A172 (cell line): ENCODE measurements around the gene SERPINA5. TPM values are rescaled to one million over a fixed set of nuclear protein-coding genes. Genes with fewer than 3 reads are reported as not detected.
"Not testable (repeated sequence)": the region's sequence is repeated elsewhere in the genome, so short reads cannot be mapped to it uniquely, and the experiment has no call there.

Experiments used
- DNase-seq: peaks from one replicate; pipeline ENCODE4 v3.0.0-alpha.2; 2015; ENCODE audit warnings: low spot score
- total RNA-seq: library from RNA; depleted of rRNA; stranded (reverse); fragments of >200 nt; shearing (Covaris generic); gene quantifications from 2 replicates; pipeline ENCODE4 v1.2.3, GENCODE V29; 2014

SERPINA5 gene
- total RNA-seq, 1 experiment from 2014 or later: not detected

DNA sequence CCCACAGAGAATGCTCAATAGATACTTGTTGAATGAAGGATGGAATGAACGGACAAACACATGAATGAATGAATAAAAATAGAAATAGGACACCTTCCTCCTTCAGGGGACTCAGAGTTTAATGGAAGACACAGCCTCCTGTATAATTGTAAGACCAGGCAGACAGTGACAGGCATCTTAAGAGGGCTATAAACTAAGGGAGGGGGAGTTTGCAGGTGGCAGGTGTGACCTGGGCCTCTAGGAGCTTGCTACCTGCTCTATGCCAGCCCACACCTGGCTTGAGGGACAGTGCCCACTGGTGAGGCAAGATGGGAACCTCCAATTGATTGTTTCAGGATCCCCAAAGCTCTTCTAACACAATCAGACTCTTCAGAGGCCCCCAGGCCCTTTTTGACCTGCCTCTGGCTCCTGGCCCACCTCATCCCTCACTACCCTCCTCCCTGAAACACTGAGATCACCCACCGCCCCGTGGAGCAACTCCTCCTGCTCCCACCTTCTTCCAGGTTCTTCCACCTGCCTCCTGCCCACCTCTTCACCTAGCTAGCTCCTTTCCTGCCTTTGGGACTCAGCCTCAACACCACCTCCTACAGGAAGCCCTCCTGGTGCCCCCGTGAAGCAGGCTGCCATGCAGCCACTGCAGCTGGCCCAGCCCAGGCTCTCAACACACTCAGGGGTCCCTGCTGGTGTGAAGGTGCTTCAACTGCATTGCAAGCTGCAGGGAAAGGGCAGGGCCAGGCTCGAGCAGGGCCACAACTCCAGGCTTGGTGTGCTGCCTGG, 40.3 kb downstream of the SERPINA5 start:
- no peak for DNase-seq

GRCh38 chr14:94622653-94623421, 41.6 kb downstream of the SERPINA5 start:
- no peak for DNase-seq

GRCh38 chr14:94623422-94623809, 42.2 kb downstream of the SERPINA5 start:
- no peak for DNase-seq

DNA sequence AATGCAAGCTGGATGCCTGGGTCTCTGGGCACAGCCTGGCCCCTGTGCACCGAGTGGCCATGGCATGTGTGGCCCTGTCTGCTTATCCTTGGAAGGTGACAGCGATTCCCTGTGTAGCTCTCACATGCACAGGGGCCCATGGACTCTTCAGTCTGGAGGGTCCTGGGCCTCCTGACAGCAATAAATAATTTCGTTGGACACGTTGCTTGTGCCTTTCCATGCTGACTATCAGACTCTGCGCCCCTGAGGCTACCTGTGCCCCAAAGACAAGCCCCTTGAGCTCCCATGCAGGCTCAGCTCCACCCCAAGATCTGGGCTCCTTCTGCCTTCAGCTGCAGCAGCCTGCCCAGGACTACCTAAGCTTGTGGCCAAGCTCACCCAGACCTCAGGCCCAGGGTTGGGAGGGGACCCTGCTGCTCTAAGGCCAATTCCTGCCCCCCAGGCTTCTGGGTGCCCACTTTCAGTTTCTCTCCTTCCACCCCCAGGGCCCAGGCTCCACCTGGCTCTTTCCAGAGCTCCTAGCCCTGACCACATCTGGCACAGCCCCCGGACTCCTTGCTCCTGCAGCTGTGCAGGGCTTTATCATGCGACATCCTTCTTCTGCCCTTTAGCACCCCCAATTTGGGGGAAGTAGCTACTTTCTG, 42.8 kb downstream of the SERPINA5 start:
- no peak for DNase-seq

- no peak for DNase-seq
Observed at GRCh38 chr14:94624537-94625352, 43.5 kb downstream of the SERPINA5 start.

GRCh38 chr14:94625353-94625635, 44.1 kb downstream of the SERPINA5 start:
- DNase-seq: no peak

DNA sequence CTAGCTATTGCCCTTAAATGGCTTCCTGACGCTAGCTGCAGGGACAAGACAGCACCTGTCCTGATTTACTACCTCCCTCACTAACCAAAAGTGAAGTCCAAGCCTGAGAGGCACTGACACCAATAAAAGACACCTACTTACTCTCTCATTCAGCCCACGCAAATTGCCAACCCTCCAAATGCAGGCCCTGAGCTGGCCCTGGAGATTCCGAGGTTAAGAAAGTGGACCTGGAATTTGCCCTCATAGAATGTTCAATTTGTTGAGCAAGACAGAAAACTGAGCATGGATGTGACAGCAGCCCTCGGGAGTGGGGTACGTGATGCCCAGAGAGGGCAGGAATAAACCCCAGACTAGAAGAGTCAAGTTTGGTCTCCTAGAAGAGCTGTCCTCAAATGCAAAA, 47.4 kb downstream of the SERPINA5 start:
- no peak for DNase-seq

DNA sequence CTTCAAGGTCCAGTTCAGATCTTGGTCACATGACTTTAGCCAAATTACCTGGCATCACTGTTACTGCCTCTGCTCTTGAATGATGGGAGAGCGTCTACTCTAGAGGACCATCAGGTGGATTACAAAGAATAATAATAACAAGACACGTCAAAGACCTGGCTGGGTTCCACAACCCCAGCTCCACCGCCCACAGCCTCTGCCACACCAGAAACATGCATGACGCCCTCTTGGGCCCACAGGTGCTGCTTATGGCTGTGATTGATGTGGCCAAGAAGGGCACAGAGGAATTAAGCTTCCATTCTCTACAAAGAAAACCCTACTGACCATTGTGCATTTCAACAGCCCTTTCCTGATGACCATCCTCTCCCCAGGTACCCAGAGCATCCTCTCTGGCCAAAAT, 49.2 kb downstream of the SERPINA5 start:
- no peak for DNase-seq

GRCh38 chr14:94631050-94631449, 49.8 kb downstream of the SERPINA5 start:
- DNase-seq: no peak

DNA sequence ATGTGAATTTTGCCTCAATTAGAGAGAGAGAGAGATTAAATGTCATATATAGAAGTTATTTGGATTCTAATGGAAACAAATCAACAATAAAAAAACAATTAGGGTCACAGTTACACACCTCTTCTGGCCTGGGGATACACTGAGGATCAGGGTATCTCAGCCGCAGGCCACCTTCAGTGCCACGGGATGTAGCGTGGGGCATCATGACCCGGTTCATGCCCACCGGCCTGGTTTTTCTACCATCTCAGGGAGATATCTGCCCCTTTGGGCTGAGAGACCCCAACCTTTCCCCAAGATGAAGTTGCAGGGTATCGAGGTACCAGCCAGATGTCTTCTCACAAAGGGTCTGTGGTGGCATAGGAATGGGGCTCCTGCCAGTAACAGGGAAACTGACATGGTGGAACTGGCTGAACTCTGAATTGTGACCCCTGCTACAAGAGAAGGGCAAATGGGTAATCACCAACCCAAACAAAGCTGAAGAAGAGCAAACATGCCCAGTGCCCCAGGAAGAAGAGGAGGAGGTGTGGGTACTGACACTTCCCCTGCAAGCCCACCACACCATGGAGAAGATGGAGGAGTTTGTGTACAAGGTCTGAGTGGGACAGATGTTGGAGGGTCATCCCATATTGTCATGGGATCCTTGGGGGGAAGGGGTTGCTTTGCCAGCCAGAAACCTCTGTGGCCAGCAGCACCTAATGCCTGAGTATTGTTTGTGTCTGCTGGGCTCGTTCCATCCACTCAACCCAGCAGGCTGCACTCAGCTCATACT, 50.5 kb downstream of the SERPINA5 start:
- no peak for DNase-seq

DNA sequence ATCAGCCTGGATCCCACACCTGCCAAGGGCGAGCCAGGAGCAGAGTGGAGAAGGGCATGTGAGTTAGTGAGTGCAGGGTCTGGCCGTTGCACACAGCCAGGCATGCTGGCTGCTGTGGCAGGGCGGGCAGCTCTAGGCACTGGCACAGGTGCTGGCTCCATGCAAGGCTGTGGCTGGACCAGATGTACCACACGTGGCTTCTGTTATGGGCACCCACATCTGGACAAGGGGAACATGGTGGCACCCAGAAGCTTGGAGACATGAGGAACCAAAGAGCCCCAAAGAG, 51.0 kb downstream of the SERPINA5 start:
- DNase-seq: no peak

DNA sequence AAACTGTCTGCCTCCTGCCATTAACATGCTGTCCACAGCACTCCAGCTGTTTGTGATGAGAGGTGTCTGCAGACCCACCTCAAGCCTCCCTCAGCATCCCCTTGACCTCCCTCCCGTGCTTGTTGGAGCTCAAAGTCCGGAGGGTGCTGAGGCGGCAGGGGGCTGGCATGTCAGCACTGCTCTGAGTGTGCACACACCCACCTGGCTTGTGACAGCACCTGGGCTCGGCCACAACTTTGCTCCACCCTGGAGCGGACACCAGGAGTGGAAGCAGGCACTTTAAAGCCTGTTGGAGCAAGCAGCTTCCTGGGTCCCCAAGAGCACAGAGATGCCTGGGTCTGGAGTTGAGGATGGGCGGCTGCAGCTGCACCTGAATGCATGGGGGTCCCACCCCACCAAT, 51.9 kb downstream of the SERPINA5 start:
- no peak for DNase-seq

- DNase-seq: no peak
Observed at GRCh38 chr14:94635154-94635553, 53.9 kb downstream of the SERPINA5 start.

DNA sequence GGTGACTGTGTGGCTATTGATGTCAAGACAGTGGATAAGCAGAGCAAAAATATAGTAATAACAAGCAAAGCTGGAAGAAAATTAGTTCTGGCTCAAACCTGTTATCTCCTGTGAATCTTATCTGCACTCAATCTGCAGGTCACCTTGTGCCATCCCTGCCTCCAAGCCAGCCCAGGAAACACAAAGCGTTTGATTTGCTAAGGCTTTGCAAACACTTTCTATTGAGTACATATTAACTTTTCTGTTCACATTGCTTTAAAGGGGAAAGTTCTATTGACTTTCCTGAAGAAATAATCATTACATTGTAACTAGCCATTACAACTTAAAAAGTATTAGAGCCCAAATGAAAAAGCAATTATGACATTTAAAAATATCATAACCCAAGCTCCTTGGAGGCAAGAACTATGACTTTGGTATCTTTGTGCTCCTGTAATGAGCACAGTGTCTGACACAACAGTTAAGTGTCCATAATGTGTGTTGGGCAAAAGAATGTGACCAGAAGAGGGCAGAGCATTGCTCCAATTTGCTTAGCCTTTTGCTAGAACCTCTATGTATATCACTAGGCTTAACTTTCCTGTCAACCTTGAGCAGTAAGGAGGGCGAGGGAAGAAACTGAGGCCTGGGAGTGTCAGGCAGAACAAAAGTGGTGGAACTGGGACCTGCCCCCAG, 55.7 kb downstream of the SERPINA5 start:
- no peak for DNase-seq

DNA sequence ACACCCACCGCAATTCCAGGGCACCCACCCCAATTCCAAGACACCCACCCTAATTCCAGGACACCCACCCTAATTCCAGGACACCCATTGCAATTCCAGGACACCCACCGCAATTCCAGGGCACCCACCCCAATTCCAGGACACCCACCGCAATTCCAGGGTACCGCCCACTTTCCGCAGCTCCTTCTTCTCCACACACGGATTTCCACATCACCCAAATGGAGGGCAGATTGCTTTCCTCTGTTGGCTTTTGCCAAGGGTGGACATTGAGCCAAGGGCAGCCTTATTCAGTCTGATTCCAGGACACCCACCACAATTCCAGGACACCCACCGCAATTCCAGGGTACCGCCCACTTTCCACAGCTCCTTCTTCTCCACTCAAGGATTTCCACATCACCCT, 56.6 kb downstream of the SERPINA5 start:
- DNase-seq: not testable (repeated sequence)

GRCh38 chr14:94638339-94638738, 57.1 kb downstream of the SERPINA5 start:
- DNase-seq: no peak

GRCh38 chr14:94638961-94639817, 58.0 kb downstream of the SERPINA5 start:
- no peak for DNase-seq

DNA sequence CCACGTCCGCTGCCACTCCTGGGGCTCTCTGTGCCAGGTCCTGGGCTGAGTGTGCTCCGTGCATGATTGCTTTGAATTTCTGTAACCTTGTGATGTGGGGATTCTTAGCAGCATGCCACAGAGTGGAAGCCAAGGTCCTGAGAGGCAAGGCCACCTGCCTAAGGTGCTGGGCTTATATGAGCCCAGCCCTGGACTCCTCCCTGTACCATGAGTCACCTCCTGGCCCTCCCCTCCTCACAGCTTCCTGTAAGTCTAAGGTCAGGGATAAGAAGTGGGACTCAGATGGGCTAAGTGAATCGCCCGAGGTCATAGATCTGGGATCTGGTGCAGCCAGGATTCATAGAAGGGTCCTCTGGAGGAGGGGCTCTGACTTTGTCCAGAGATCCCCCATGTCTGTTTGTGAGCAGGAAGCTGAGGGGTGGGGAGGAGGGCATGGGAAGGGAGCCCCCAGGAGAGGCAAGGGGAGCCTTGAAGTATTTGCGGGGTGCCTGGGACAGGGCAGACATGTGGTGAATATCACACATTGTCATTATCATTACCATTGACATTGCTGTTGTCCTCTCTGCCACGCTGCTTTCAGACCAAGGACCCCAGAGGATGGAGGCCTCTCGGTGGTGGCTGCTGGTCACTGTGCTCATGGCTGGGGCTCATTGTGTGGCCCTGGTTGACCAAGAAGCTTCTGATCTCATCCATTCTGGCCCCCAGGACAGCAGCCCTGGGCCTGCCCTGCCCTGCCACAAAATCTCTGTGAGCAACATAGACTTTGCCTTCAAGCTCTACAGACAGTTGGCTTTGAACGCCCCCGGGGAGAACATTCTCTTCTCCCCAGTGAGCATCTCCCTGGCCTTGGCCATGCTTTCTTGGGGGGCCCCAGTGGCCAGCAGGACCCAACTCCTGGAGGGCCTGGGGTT, 59.8 kb downstream of the SERPINA5 start:
- no peak for DNase-seq

GRCh38 chr14:94641632-94641955, 60.4 kb downstream of the SERPINA5 start:
- DNase-seq: no peak
